ENCODE data around the gene IL18RAP.

Gene IL18RAP

GRCh38 chr2:102422910-102423309 is at the start of gene IL18RAP:
TSS of gene IL18RAP (plus strand) at chr2:102423160. CDS start at chr2:102423278, 118 bp downstream.
- DNase-seq (ENCODE audit: low read depth), result no peak

GRCh38 chr2:102376052-102376591 is 46.8 kb upstream of the IL18RAP start:
- peak; percentile 22 for DNase-seq (ENCODE audit: low read depth)

DNA sequence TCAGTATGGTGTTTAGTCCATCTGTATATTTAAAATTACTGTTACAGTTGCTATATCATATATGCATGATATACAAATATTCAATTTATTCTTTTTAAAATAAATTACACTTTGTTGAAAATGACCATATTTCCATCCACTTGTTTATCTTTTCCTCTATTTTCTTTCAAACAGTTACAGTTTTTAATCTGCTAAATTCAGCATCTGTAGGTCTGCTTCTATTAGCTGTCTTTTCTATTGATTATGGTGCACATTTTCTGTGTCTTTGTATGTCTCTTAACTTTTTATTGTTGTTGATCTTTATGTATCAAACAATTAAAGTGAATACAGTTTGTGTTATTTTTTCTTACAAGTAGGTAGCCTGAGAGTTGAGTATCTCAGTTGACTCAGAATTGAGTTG is 39.2 kb upstream of the IL18RAP start:
- DNase-seq (ENCODE audit: low read depth), result no peak

DNA sequence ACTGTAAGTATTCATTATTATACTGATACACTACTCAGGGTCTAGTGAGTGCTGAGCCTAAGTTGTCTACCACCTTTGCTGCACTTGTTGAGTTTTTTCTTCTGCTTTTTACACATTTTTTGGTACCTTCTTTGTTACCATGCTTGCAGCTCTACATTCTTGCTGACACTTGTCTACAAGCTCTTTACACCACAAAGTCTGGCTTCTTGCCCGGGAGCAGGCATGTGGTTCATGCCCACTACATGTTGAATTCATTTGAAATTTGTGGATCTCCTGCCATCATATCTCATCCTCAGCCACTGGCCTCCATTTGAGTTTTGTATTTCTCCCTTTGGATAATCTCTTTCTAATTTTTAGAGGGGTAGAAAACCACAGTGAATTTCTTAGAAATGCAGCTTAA is 37.4 kb upstream of the IL18RAP start:
- no peak for DNase-seq (ENCODE audit: low read depth)

DNA sequence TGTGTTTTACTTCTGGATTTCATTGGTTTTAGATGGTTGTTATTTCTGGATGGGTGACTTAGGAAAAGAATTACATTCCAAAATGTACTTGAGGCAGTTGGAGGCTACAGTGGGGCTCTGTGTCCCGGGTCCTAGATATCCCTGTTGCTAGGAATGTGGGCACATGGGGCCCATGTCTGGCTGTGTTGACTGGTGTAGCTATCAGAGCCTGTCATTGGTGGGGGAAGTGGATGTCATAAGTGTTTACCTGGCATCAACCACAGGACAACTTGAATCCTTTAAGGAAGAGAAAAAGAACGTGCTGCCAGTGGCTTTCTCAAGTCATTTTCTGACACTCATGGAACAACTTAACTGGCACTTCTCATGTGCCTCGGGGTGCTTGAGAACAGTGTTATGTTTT is 37.0 kb upstream of the IL18RAP start:
- DNase-seq (ENCODE audit: low read depth), result no peak

GRCh38 chr2:102386867-102387541 is 36.0 kb upstream of the IL18RAP start:
- DNase-seq (ENCODE audit: low read depth), result no peak

- no peak for DNase-seq (ENCODE audit: low read depth)
Observed at GRCh38 chr2:102387763-102388546, 35.0 kb upstream of the IL18RAP start.

DNA sequence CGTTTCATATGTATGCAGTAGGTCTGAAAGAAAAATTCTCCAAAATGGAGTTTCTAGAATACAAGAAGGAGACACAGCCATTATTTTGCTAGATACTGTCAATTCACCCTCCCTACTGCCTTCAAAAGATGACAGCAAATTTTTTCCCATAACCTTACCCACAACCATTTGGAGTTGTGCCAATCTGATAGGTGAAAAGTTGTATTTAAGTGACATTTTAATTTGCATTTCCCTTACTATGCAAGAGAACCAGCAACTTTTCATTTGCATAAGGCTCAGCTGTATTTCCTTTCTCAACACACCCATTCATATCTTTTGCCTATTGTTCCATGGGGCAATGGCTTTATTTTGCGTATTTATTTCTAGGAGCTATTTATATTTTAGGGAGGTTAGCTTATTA is 31.4 kb upstream of the IL18RAP start:
- no peak for DNase-seq (ENCODE audit: low read depth)

GRCh38 chr2:102392096-102392495 is 30.9 kb upstream of the IL18RAP start:
- no peak for DNase-seq (ENCODE audit: low read depth)

DNA sequence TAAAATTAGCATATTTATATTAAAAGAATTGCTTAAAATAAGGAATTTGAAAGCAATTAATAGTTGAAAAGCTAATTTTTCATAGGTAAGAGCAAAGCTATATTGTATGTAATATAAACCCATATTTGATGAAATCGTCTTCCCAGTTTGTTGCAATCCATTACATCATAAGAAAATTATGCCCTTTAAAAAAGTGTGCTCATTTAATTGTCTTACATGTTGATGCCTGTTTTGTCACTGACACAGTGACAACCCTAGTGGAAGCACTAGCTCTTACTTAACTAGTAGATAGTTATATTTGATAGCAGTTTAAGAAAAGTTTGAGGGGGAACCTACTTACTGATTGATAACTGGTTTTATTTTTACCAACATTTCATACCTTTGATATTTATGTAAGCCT is 30.0 kb upstream of the IL18RAP start:
- no peak for DNase-seq (ENCODE audit: low read depth)

GRCh38 chr2:102396012-102396411 is 26.9 kb upstream of the IL18RAP start:
- no peak for DNase-seq (ENCODE audit: low read depth)

GRCh38 chr2:102397209-102397608 is 25.8 kb upstream of the IL18RAP start:
- DNase-seq (ENCODE audit: low read depth), result no peak

- no peak for DNase-seq (ENCODE audit: low read depth)
Observed at GRCh38 chr2:102399499-102400141, 23.3 kb upstream of the IL18RAP start.

- DNase-seq (ENCODE audit: low read depth), result no peak
Observed at GRCh38 chr2:102401456-102401855, 21.5 kb upstream of the IL18RAP start.

- DNase-seq (ENCODE audit: low read depth), result no peak
Observed at GRCh38 chr2:102401865-102402264, 21.1 kb upstream of the IL18RAP start.

DNA sequence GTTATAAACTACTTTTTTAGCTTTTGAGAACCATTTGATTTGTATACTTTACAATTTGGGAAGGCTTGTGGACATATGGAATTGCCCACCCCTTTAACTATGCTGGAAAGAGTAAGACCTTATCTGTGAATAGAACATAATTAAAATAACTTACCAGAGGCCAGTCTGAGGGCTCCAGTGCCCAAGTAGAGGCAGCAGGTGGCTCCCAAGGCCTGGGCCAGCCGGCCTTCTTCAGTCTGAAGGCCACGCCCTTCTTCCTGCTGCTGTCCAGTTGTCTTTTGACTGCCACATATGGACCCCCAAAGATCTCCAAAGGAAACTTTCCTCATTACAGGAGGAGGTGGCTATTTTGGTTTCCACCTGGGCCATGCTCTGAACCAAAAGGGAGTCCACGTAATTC is 12.0 kb upstream of the IL18RAP start:
- DNase-seq (ENCODE audit: low read depth), result no peak

DNA sequence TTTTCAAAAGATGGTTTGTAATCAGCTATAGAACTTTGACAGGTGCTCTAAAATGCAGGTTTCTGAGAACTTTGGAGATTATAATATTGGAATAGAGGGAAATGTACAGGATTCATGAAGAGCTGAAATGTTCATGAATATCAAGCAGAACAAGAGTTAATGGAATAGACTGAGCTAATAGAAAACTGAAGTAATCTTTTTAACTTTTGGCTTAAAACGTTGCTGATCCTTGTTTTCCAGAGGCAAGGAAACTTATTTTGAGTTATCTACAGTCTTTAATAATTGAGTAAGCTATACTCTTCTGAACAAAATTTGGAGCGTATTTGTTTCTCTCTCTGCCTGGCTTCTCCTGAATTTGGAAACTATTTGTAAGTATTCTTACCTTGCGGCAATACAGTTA is 10.8 kb upstream of the IL18RAP start:
- DNase-seq (ENCODE audit: low read depth), result no peak

DNA sequence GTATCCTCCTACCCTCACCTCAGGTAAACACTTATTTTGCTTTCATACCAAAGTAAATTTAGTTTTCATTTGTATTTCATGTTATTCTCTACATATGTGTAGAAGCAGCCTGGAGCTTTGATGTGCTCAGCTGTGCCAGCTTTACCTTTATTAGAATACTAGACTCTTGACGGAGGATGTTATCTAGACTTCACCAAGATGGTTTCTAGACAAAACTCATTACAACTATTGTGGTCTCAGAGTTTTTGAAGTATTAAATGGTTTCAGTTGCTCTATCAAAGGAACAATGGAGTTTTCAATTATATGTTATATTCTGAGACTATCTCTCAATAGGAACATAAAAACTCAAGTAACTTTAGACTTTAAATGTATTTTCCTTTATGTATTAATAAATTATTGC is 5.0 kb upstream of the IL18RAP start:
- DNase-seq (ENCODE audit: low read depth), result no peak

DNA sequence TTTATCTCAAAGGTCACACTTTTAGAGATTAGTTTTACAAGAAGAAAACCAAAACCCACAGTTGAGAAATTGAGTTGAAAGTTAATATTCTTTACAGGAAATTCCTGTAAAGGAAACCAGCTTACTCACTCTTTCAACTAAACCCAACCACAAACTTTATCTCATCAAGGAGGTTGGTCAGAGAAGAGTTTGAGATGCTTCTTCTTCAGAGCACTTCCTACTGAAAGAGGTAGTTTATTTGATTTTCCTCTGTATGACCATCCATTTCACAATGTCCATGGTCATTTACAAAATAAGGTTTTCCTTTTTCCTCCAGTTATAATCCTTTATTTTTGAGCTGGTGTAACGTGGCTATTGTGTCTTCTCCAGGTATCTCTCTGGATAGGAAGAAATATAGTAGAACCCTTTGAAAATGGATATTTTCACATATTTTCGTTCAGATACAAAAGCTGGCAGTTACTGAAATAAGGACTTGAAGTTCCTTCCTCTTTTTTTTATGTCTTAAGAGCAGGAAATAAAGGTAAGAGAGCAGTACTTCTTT is 4.5 kb upstream of the IL18RAP start:
- DNase-seq (ENCODE audit: low read depth), result peak; percentile 74

- DNase-seq (ENCODE audit: low read depth), result no peak
Observed at GRCh38 chr2:102420290-102420689, 2.7 kb upstream of the IL18RAP start.

DNA sequence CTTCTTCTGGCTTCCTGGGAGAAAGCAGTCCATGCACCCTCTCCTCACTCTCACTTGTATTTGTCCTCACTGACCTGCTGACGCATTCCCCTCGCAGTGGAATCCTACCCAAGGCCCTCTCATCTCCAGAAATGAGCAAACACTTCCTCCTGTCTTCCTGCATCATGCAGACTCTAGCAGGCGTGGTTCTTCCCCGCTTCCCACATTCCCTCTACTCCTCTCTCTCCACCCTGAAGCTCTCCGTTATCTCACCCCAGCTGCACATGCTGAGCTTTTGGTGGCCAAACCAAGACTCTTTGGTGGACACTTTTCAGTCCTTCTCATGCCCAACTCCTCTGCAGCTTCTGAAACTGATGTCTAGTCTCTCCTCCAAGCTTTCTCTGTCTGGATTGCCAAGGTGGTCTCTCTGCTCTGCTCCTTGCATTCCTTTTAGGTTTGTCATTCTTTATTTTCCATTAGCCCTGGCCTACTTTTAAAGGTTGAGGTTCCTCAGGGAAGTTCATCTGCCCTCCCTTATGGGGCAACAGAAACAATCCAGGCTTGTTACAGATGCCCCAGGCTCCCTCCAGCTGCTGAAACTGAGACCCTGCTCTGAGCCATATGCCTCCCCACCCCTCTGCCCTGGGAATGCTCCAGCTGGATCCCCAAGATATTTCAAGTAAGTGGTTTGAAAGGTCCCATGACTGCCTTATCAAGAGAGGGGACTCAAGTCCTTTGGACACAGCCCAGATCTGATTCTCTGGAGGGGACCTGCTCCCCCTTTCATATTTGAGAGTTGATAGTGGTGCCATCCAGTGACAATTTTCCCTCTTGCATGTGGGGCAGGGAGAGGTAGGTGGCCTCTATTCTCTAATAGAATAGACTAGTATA is 835 bp upstream of the IL18RAP start:
- no peak for DNase-seq (ENCODE audit: low read depth)

- no peak for DNase-seq (ENCODE audit: low read depth)
Observed at GRCh38 chr2:102423368-102423767, 408 bp downstream of the IL18RAP start.

Data from iris pigment epithelial cell (primary cell).